Neural progenitor cell (in vitro differentiated cells): Measurements from ENCODE around the gene CCL17.

Experiments
- CTCF ChIP-seq: fragments of 200-600 bp; sonication (generic); IDR thresholded peaks from 2 replicates; pipeline ENCODE4 v1.5.1; 2017; ENCODE audit warnings: antibody characterized with exemption, mild to moderate bottlenecking
- EZH2 ChIP-seq: fragments of 200-600 bp; sonication (generic); IDR thresholded peaks from 2 replicates; pipeline ENCODE4 v1.6.1; 2017; ENCODE audit warnings: antibody characterized with exemption, mild to moderate bottlenecking, moderate library complexity

- TF ChIP-seq CTCF (no peak), EZH2 (no peak)
These were observed 3.2 kb downstream of the CCL17 start for GRCh38 chr16:57407521-57408353.
